GM18867 (cell line): Measurements from ENCODE around the gene ADGRV1.
A peak's percentile ranks its signal among the peaks of the same experiment; 100 is the strongest.

Experiments
- ATAC-seq: cut with Tn5 transposase; IDR thresholded peaks from one replicate; pipeline ENCODE4 v1.9.1; 2021; ENCODE audit warnings: mild to moderate bottlenecking, moderate library complexity; ENCODE audit not compliant: unreplicated experiment

ADGRV1 gene

DNA sequence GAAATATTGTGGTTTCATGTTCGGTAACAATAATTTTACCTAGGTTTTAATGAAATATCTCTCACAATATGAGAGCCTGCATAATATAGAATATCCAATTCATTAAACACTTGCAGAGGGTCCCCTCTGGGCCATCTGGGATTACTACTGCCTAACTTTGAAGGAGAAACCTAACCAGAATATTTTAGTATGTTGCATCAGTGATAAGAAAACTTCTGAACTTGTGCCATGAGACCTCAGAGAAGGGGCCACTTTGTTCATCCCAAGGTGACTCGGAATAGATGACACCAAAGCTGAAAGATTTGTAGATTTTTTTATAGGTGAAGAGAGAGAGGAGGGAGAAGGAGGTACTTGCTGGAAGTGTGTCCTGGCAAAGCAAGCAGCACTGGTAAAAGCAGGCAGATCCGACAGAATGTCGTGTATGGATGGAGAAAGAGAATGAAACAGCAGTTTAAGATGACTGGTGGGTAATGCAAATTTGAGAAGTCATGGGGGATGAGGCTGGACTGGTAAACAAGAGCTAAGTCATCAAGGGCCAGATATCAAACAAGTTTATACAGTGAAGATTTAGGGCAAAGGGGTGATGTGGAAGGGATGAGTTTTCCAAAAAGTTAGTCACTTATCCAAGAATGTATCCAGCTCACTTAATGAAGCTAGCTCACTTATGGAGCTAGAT is 372.3 kb downstream of the ADGRV1 start:
- no peak for ATAC-seq

GRCh38 chr5:90932052-90932699 is 373.6 kb downstream of the ADGRV1 start:
- ATAC-seq, result peak; percentile 68

- ATAC-seq, result no peak
Measured at GRCh38 chr5:90933298-90933697, 374.7 kb downstream of the ADGRV1 start.

DNA sequence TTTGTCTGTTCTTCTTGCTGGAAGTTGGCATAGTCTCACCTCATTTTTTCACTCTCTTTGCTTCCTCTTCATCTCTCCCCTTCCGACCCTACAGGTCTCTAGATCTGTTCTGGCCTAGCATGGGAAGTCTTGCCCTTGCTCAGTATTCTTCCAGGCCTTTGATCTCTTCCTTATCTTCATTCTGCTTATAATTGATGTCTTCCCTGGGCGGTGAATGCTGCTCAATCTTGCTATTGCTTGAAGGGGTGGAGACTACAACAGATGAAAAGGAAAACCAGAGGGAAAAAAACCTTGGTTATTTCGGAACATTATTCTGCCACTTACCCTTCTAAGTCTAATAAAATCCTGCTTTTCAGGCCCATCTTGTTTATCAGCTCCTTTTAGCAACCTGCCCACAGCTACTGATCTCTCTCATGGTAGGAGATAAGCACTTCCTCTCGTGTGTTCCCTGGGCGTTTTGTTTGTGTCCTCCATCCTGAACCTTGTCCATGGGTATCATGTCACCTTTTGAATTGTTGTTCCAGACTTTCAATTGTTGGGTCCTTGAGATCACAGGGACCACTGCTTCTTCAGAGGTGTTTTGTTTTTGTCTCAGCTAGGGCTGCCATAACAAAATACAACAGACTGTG is 375.6 kb downstream of the ADGRV1 start:
- no peak for ATAC-seq

DNA sequence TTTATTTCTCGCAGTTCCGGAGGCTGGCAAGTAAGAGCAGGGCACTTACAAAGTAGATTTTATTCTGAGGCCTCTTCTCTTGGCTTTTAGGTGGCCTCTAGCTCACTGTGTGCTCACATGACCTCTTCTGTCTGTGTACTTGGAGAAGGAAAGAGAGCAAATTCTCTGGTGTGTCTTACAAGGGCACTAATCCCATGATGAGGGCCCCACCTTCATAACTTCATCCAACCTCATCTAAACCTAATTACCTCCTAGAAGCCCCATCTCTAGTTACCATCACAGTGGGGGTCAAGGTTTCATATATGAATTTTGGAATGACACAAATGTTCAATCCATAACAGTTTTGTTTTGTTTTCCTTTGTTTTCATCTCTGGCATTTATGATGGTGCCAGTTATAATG is 376.1 kb downstream of the ADGRV1 start:
- ATAC-seq, result no peak

DNA sequence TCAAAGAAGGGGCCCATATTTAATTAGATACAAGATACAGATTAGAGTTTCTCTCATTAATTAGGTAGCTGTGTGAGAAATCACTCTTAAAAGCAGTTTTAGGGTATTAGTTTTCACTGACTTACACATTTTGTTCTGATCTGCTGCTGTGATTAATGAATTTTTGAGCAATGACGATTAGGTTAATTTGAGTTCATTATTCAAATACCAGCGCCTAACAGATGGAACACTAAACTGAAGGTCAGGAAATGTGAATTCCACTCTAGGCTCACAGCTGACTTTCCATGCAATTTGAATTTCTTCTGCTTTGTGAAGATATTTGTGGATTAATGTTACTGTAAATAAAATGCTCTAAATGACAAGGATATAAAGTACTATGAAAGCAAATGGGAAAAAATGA is 380.6 kb downstream of the ADGRV1 start:
- ATAC-seq, result no peak

DNA sequence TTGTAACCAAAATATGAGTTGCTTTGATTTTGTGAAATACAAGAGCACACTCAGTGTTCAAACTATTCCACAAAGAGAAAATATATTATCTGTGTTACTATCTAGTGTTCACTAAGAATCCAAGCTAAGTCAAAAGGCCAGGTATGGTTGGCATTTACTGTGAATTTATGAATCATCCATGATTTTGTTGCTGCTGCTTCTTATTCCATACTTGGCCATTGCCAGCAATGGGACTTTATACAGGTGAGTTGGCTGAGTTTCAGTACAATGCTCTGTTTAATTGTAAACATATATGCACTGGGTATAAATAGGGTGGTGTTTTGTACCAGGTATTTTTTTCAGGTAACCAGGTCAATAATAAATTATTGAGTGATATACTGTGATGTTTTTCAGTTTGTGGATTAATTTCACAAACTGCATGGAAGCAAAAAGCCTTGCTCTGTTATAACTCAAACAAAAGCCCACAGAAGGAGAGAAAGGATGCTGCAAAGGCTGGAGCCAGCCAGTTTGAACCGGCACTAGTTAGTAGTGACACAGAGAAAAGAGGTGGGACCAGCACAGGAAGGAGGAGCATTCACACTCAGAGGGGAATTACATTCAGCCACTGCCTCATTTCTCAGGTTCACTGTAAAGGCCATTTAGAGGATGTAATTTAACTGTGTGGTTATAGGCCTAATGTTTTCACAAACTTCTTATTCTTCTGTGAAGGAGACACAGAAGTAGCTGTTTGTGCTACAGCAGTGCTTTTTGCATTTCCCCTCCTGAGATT is 381.8 kb downstream of the ADGRV1 start:
- ATAC-seq, result peak; percentile 99

GRCh38 chr5:90941002-90941720 is 382.6 kb downstream of the ADGRV1 start:
- ATAC-seq, result no peak

- ATAC-seq, result no peak
Measured at GRCh38 chr5:90944116-90944515, 385.5 kb downstream of the ADGRV1 start.

GRCh38 chr5:90947667-90948066 is 389.1 kb downstream of the ADGRV1 start:
- ATAC-seq, result no peak

DNA sequence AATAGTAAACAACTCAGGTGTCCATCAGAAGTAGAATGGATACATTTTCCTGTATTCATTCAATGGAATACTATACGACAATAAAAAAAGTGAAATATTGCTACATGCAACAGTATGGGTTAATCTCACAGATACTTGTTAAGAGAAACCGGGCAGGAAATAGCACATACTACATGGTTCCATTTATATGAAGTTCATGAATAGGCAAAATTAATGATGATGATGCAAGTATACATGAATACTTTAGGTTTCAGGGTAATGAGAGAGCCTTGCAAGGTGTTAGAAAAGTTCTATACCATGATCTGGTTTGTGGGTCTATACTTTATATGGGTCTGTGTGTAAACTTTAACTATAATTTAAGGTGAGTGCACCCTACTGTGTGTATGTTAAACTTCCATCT is 390.4 kb downstream of the ADGRV1 start:
- ATAC-seq, result no peak

DNA sequence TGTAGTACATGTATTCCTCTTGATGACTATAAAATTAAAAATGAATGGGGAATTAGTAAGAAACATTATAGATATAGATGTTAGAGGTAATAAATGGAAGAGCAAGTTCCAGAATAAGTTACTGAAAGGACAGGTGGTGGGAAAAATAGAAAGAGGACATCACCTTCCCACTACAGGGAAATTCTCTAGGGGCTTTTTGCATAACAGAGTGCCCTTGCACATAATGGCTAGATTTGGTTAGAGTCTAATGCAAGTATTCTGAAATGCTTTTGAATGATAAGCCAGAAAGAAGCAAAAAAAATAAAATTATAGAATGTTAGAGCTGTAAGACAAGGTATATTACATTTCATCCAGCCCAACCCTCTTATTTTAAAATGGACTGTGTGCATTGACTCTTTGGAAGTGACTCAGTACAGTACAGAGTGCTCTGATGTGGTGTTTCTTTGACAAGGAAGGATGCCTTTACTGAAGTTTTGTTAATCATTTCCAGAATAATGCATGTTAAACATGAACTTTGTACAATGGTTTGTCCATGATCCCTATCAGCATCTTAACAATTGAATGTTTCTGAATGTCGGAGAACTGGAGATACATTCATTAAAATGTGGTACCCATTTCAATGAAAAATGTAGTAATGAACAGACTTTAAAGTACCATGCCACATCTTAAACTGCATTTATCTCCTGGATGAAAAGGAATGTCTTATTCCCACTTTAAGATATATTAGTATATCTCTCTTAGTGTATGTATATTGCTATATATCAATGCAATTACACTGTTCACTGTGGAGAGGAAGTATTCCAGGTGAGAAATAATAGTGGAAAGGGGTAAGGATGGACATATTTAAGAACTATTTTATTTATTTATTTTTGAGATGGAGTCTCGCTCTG is 391.1 kb downstream of the ADGRV1 start:
- peak; percentile 71 for ATAC-seq

- ATAC-seq, result no peak
Measured at GRCh38 chr5:90955001-90955635, 396.5 kb downstream of the ADGRV1 start.

DNA sequence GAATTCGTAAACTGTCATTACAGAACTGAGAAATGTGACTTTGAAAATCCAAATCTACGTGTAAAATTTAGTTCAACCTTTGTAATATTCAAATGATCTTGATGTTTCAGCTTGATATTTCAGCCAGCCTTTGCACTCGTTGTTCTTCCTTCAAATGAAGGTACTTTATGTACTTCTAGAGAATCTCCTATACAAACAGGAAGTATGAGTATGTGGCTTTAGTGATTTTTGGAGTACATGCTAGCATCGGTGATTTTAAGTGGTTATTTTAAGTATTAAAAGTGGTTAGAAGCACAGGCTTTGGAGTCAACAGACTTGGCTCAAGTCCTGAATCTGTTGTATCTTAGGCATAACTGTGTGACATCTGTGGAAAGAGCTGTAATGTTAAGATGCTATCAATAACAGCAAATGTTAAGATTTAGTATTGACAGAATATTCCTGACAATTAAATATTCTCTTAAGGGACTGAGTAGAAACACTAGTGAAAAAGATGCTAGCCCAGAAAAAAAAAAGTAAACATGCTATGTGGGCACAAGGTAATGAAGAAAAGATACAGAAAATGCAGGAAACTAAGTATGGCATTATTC is 398.0 kb downstream of the ADGRV1 start:
- no peak for ATAC-seq

DNA sequence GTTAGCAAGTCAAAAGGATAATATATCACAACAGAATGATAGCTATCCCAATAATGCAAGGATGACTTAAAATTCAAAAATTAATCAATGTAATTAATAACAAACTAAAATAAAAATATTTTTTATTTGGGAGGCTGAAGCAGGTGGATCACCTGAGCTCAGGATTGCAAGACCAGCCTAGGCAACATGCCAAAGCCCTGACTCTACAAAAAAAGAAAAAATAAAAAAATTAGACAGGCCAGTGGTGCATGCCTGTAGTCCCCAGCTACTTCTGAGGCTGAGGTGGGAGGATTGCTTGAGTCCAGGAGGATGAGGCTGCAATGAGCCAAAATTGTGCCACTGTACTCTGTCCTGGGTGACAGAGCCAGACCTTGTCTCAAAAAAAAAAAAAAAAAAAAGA is 399.3 kb downstream of the ADGRV1 start:
- no peak for ATAC-seq

DNA sequence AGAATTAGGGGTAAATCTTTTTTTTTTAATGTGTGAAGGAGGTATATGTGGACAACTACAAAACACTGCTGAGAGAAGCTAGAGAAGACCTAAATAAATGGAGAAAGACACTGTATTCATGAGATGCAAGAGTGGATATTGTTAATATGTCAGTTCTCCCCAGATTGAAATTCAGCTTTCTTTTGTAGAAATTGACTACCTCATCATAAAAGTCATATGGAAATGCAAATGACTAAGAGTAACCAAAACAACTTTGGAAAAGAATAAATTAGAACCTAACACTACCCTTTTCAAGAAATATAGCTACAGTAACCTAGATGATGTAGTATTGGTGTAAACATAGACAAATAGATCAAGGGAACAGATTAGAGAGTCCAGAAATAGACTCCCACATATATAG is 400.7 kb downstream of the ADGRV1 start:
- ATAC-seq, result no peak

- no peak for ATAC-seq
Measured at GRCh38 chr5:90962481-90962880, 403.9 kb downstream of the ADGRV1 start.

GRCh38 chr5:90965110-90965685 is 406.6 kb downstream of the ADGRV1 start:
- no peak for ATAC-seq

DNA sequence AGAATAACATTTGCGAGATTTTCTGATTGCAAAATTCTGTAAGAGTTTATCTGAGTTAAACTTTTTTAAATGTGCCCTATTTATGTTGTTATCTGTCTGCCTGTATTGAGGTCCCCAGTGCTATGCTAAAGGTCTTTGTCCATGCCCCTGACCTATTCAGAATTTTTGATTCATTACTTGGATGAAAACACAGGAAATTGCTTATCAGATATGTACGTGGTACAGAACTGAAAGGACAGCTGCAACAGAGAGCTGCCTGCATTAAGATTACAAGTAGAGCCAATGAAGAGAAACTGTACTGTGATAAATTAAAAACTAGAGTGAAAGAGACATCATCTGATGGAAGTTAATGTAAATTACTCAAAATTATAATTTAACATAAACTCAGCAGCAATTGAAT is 408.8 kb downstream of the ADGRV1 start:
- ATAC-seq, result no peak
